ENCODE data around the gene LYZL1.
"Not testable (repeated sequence)": the region's sequence is repeated elsewhere in the genome, so short reads cannot be mapped to it uniquely, and the experiment has no call there.

LYZL1 gene

GRCh38 chr10:29288906-29289305 lies at the start of gene LYZL1:
TSS of gene LYZL1 (plus strand) at chr10:29289070. CDS start at chr10:29291868, 2,798 bp downstream.
- not testable (repeated sequence) for DNase-seq

GRCh38 chr10:29239569-29240472 lies 49.0 kb upstream of the LYZL1 start:
- DNase-seq = no peak

- no peak for DNase-seq
These were observed 47.7 kb upstream of the LYZL1 start for GRCh38 chr10:29240986-29241660.

- no peak for DNase-seq
These were observed 46.9 kb upstream of the LYZL1 start for GRCh38 chr10:29241925-29242324.

- DNase-seq = no peak
These were observed 45.8 kb upstream of the LYZL1 start for GRCh38 chr10:29243066-29243465.

GRCh38 chr10:29243750-29244149 lies 45.1 kb upstream of the LYZL1 start:
- no peak for DNase-seq

GRCh38 chr10:29244978-29245377 lies 43.9 kb upstream of the LYZL1 start:
- no peak for DNase-seq

- no peak for DNase-seq
These were observed 43.4 kb upstream of the LYZL1 start for GRCh38 chr10:29245476-29245875.

- no peak for DNase-seq
These were observed 42.4 kb upstream of the LYZL1 start for GRCh38 chr10:29246449-29246848.

- DNase-seq = no peak
These were observed 40.7 kb upstream of the LYZL1 start for GRCh38 chr10:29248158-29248557.

GRCh38 chr10:29249018-29249417 lies 39.9 kb upstream of the LYZL1 start:
- DNase-seq = no peak

- no peak for DNase-seq
These were observed 38.8 kb upstream of the LYZL1 start for GRCh38 chr10:29250066-29250465.

GRCh38 chr10:29252811-29253689 lies 35.8 kb upstream of the LYZL1 start:
- no peak for DNase-seq

GRCh38 chr10:29253690-29254029 lies 35.2 kb upstream of the LYZL1 start:
- no peak for DNase-seq

GRCh38 chr10:29254123-29255046 lies 34.5 kb upstream of the LYZL1 start:
- DNase-seq = no peak

- no peak for DNase-seq
These were observed 33.8 kb upstream of the LYZL1 start for GRCh38 chr10:29255104-29255503.

- DNase-seq = no peak
These were observed 32.9 kb upstream of the LYZL1 start for GRCh38 chr10:29256019-29256418.

GRCh38 chr10:29256586-29256985 lies 32.3 kb upstream of the LYZL1 start:
- no peak for DNase-seq

GRCh38 chr10:29257106-29257783 lies 31.6 kb upstream of the LYZL1 start:
- no peak for DNase-seq

GRCh38 chr10:29257784-29258135 lies 31.1 kb upstream of the LYZL1 start:
- DNase-seq = no peak

- no peak for DNase-seq
These were observed 29.4 kb upstream of the LYZL1 start for GRCh38 chr10:29259498-29259897.

- DNase-seq = no peak
These were observed 25.4 kb upstream of the LYZL1 start for GRCh38 chr10:29263506-29263905.

Data from activated CD4-positive, alpha-beta T cell treated with anti-CD3 and anti-CD28 coated beads for 4 hours (primary cell).